ENCODE data around the gene SCLY. TPM values are rescaled to one million over a fixed set of nuclear protein-coding genes. Genes with fewer than 3 reads are reported as not detected.

Gene SCLY
- polyA plus RNA-seq, 2 of the 4 experiments (the other 2 are of a cell fraction), result 19.0 to 28.3 TPM

GRCh38 chr2:238130696-238131628, 70.2 kb downstream of the SCLY start:
- WGBS (ENCODE audit: missing lambda C conversion rate), result 91% methylated on average over 26 of the region's 68 CpGs
- no peak for FAIRE-seq
- Histone ChIP-seq H3K4me1 (no peaks in the 10 kb centered on the region), H3K4me2 (no peak overlapping the region), H3K27ac (no peak overlapping the region), H3K9me3 (no peaks in the 10 kb centered on the region), H3K4me3 (no peak overlapping the region)
- POLR2A ChIA-PET, result no interaction called here
- TF ChIP-seq CTCF (IDR thresholded peaks at IDR 0.05), result no peak
- no peak for TF ChIP-seq RFX5 (IDR thresholded peaks at IDR 0.05)
- no peak for TF ChIP-seq ESRRA (IDR thresholded peaks at IDR 0.05; ENCODE audit: borderline replicate concordance, low read length)
- TF ChIP-seq MYC (IDR thresholded peaks at IDR 0.05; ENCODE audit: borderline replicate concordance, low read length), result no peak
- TF ChIP-seq POLR2AphosphoS2 (conservative IDR thresholded peaks at IDR 0.05; ENCODE audit: low read length), result no peak
- TF ChIP-seq ZC3H11A (IDR thresholded peaks at IDR 0.05), result no peak
- TF ChIP-seq FOXS1 (CRISPR knock-in tag; IDR thresholded peaks at IDR 0.05), result no peak
- no peak for TF ChIP-seq CHD2 (IDR thresholded peaks at IDR 0.05; ENCODE audit: low read length, partially characterized antibody)
- no peak for TF ChIP-seq FOSB (CRISPR knock-in tag; IDR thresholded peaks at IDR 0.05)
- no peak for TF ChIP-seq ATOH8 (CRISPR knock-in tag; IDR thresholded peaks at IDR 0.05; ENCODE audit: low read depth)
- TF ChIP-seq CEBPB (IDR thresholded peaks at IDR 0.05), result no peak
- TF ChIP-seq BHLHE40 (IDR thresholded peaks at IDR 0.05; ENCODE audit: low read depth, low read length), result no peak
- TF ChIP-seq KDM5A (IDR thresholded peaks at IDR 0.05), result no peak
- TF ChIP-seq POLR2A (IDR thresholded peaks at IDR 0.05; ENCODE audit: low read length), result no peak
- DNase-seq (ENCODE audit: low read depth in 1 of 2, low spot score in 1 of 2), result no peak
- CTCF ChIA-PET, result no interaction called here
- no peak for ATAC-seq

GRCh38 chr2:238131761-238132462, 71.1 kb downstream of the SCLY start:
- CTCF ChIA-PET, result no interaction called here
- no peak for FAIRE-seq

More at GRCh38 chr2:238131761-238132462, 71.1 kb downstream of the SCLY start:
- TF ChIP-seq GATA3 (IDR thresholded peaks at IDR 0.05; ENCODE audit: borderline replicate concordance), result no peak
- no peak for TF ChIP-seq PBX3 (IDR thresholded peaks at IDR 0.05)
- TF ChIP-seq JUNB (IDR thresholded peaks at IDR 0.05), result no peak
- no peak for TF ChIP-seq BCL3 (IDR thresholded peaks at IDR 0.05)
- no peak for TF ChIP-seq RCOR1 (IDR thresholded peaks at IDR 0.05; ENCODE audit: low read depth, low read length)
- no peak for TF ChIP-seq SMC3 (IDR thresholded peaks at IDR 0.05)
- no peak for TF ChIP-seq FOXS1 (CRISPR knock-in tag; IDR thresholded peaks at IDR 0.05)
- no peak for TF ChIP-seq USF2 (IDR thresholded peaks at IDR 0.05)
- Histone ChIP-seq H3K4me3 (no peak overlapping the region), H3K4me1 (peaks cover 2% of the 10 kb centered on the region; the same call in 2 of the 3 replicates), H3K9me3 (no peaks in the 10 kb centered on the region), H3K27ac (no peak overlapping the region), H3K4me2 (no peak overlapping the region)
- DNase-seq (ENCODE audit: low read depth in 1 of 2, low spot score in 1 of 2), result no peak
- 81% methylated on average over 10 of the region's 14 CpGs for WGBS (ENCODE audit: missing lambda C conversion rate)
- POLR2A ChIA-PET, result no interaction called here
- ATAC-seq, result no peak
